Peyer's patch (tissue), 4 donors: ENCODE data around the gene STAG3.

Experiments used
- CTCF ChIP-seq, 6 experiments: fragments of 450-650 bp in 4 of 6; fragments of 200-600 bp in 2 of 6; sonication (generic) in 1 of 6; IDR thresholded peaks; one replicate each; pipeline ENCODE4 v1.5.1; 2017 to 2019; ENCODE audit warnings: antibody characterized with exemption in 6 of 6, mild to moderate bottlenecking in 3 of 6, moderate library complexity in 1 of 6
- POLR2A ChIP-seq, 2 donors: fragments of 450-650 bp; IDR thresholded peaks; one replicate each; pipeline ENCODE4 v1.5.1; 2017; ENCODE audit warnings: antibody characterized with exemption in 2 of 2, mild to moderate bottlenecking in 2 of 2, moderate library complexity in 2 of 2

GRCh38 chr7:100210805-100211204 is 33.1 kb downstream of the STAG3 start:
- TF ChIP-seq CTCF (IDR thresholded peaks at IDR 0.05) = no peak
- no peak for TF ChIP-seq POLR2A (IDR thresholded peaks at IDR 0.05)
